GM21717 (cell line): ENCODE results near the gene PIGM.
"Not testable (repeated sequence)": the region's sequence is repeated elsewhere in the genome, so short reads cannot be mapped to it uniquely, and the experiment has no call there.

Source experiments
- ATAC-seq: cut with Tn5 transposase; IDR thresholded peaks from one replicate; pipeline ENCODE4 v1.9.1; 2021; ENCODE audit warnings: mild to moderate bottlenecking, moderate library complexity; ENCODE audit not compliant: unreplicated experiment

Gene PIGM

GRCh38 chr1:160061369-160062229, 29.8 kb upstream of the PIGM start:
- ATAC-seq, result no peak

GRCh38 chr1:160058087-160058486, 26.3 kb upstream of the PIGM start:
- no peak for ATAC-seq

GRCh38 chr1:160056648-160057169, 24.9 kb upstream of the PIGM start:
- no peak for ATAC-seq

GRCh38 chr1:160053548-160054365, 22.0 kb upstream of the PIGM start:
- no peak for ATAC-seq

- ATAC-seq, result no peak
Observed at GRCh38 chr1:160052936-160053335, 21.1 kb upstream of the PIGM start.

- no peak for ATAC-seq
Observed at GRCh38 chr1:160050619-160051018, 18.8 kb upstream of the PIGM start.

- ATAC-seq, result not testable (repeated sequence)
Observed at GRCh38 chr1:160050182-160050581, 18.4 kb upstream of the PIGM start.

- no peak for ATAC-seq
Observed at GRCh38 chr1:160049101-160049500, 17.3 kb upstream of the PIGM start.

- no peak for ATAC-seq
Observed at GRCh38 chr1:160048335-160048734, 16.5 kb upstream of the PIGM start.

- no peak for ATAC-seq
Observed at GRCh38 chr1:160047111-160047991, 15.6 kb upstream of the PIGM start.

- peak; percentile 67 for ATAC-seq
Observed at GRCh38 chr1:160046494-160047110, 14.8 kb upstream of the PIGM start.

GRCh38 chr1:160045653-160046052, 13.9 kb upstream of the PIGM start:
- no peak for ATAC-seq

- ATAC-seq, result no peak
Observed at GRCh38 chr1:160043543-160043942, 11.8 kb upstream of the PIGM start.

- ATAC-seq, result no peak
Observed at GRCh38 chr1:160040476-160040875, 8.7 kb upstream of the PIGM start.

GRCh38 chr1:160032165-160032820, 503 bp upstream of the PIGM start:
- ATAC-seq, result peak; percentile 26

GRCh38 chr1:160030657-160031364, 979 bp downstream of the PIGM start:
- ATAC-seq, result no peak

GRCh38 chr1:160028426-160028825, 3.4 kb downstream of the PIGM start:
- no peak for ATAC-seq

GRCh38 chr1:160025314-160025713, 6.5 kb downstream of the PIGM start:
- no peak for ATAC-seq
